HepG2 (cell line): ENCODE measurements around the gene AGAP1. TPM values are rescaled to one million over a fixed set of nuclear protein-coding genes. Genes with fewer than 3 reads are reported as not detected.

Experiments used
- AKAP8 ChIP-seq: sonication (generic); formaldehyde crosslinking; IDR thresholded peaks from 2 replicates; pipeline ENCODE4 v1.5.1; 2020; ENCODE audit warnings: mild to moderate bottlenecking, missing genetic modification reagents
- CCAR2 ChIP-seq: fragments of 200-400 bp; formaldehyde crosslinking; optimal IDR thresholded peaks from 2 replicates; pipeline ENCODE3; 2018; ENCODE audit warnings: low read depth, mild to moderate bottlenecking, low read length, moderate library complexity
- KDM5A ChIP-seq: fragments of 200-600 bp; sonication (generic); IDR thresholded peaks from 2 replicates; pipeline ENCODE4 v1.7.0; 2018; ENCODE audit warnings: antibody characterized with exemption, mild to moderate bottlenecking, low read length, borderline replicate concordance
- NFE2L2 ChIP-seq: fragments of 150-350 bp; IDR thresholded peaks from 2 replicates; pipeline ENCODE4 v1.6.1; 2014; ENCODE audit warnings: low read length
- RBM22 ChIP-seq: fragments of 200-400 bp; formaldehyde crosslinking; optimal IDR thresholded peaks from 2 replicates; pipeline ENCODE3; 2017; ENCODE audit warnings: mild to moderate bottlenecking, low read length, moderate library complexity
- SALL1 ChIP-seq: sonication (generic); formaldehyde crosslinking; IDR thresholded peaks from 2 replicates; pipeline ENCODE4 v1.8.0; 2022; ENCODE audit warnings: mild to moderate bottlenecking, missing genetic modification reagents
- TBP ChIP-seq: sonication (generic); formaldehyde crosslinking; IDR thresholded peaks from 2 replicates; pipeline ENCODE4 v1.5.0; 2020; ENCODE audit warnings: missing genetic modification reagents
- YEATS4 ChIP-seq: sonication (generic); formaldehyde crosslinking; IDR thresholded peaks from 2 replicates; pipeline ENCODE4 v1.4.0; 2020; ENCODE audit warnings: missing genetic modification reagents, borderline replicate concordance
- ZFX ChIP-seq: sonication (generic); formaldehyde crosslinking; IDR thresholded peaks from 2 replicates; pipeline ENCODE4 v1.4.0; 2020; ENCODE audit warnings: mild to moderate bottlenecking, low read depth, missing genetic modification reagents, moderate library complexity
- ZKSCAN1 ChIP-seq: fragments of 150-350 bp; IDR thresholded peaks from 2 replicates; pipeline ENCODE4 v1.6.1; 2014; ENCODE audit warnings: low read length
- ZNF138 ChIP-seq: sonication (generic); formaldehyde crosslinking; IDR thresholded peaks from 2 replicates; pipeline ENCODE4 v1.5.0; 2020; ENCODE audit warnings: mild to moderate bottlenecking, low read depth, missing genetic modification reagents
- ZNF670 ChIP-seq: sonication (generic); formaldehyde crosslinking; IDR thresholded peaks from 2 replicates; pipeline ENCODE4 v1.8.0; 2022; ENCODE audit warnings: mild to moderate bottlenecking, missing genetic modification reagents, borderline replicate concordance
- polyA plus RNA-seq, 8 experiments: library from polyadenylated mRNA; depleted of rRNA in 3 of 8; stranded (reverse) in 7 of 8; unstranded in 1 of 8; fragments of >200 nt; fragmentation: Illumina TruSeq in 4 of 8; extraction: Trizol in 4 of 8; gene quantifications; 2 replicates each; pipeline versions ENCODE4 v1.2.1 to v1.2.3, GENCODE V29; 2011 to 2016; ENCODE audit warnings: low read depth in 4 of 8, missing spikeins in 1 of 8, mixed read lengths in 1 of 8; ENCODE audit not compliant: insufficient read depth in 1 of 8
- total RNA-seq, 5 experiments: library from RNA; depleted of rRNA; stranded (reverse); fragments of >200 nt; fragmentation: Illumina TruSeq; extraction: Trizol; gene quantifications; 2 replicates each; pipeline ENCODE4 v1.2.3, GENCODE V29; 2016; ENCODE audit warnings: low read depth in 1 of 5
- TF ChIP-seq, protein P1 (sequence below): sonication (generic); formaldehyde crosslinking; IDR thresholded peaks from 2 replicates; pipeline ENCODE4 v1.4.0; 2020; ENCODE audit warnings: mild to moderate bottlenecking, missing genetic modification reagents
- TF ChIP-seq, protein P2 (sequence below): sonication (generic); formaldehyde crosslinking; IDR thresholded peaks from 2 replicates; pipeline ENCODE4 v1.4.0; 2020; ENCODE audit warnings: missing genetic modification reagents
- TF ChIP-seq, protein P3 (sequence below): sonication (generic); formaldehyde crosslinking; IDR thresholded peaks from 2 replicates; pipeline ENCODE4 v1.4.0; 2020; ENCODE audit warnings: low read depth, missing genetic modification reagents

Gene AGAP1
- total and polyA plus RNA-seq, 2 of the 13 experiments (the other 11 are each of a cell fraction or from before 2014, with no cell fraction given), result 21.2 to 32.7 TPM

DNA sequence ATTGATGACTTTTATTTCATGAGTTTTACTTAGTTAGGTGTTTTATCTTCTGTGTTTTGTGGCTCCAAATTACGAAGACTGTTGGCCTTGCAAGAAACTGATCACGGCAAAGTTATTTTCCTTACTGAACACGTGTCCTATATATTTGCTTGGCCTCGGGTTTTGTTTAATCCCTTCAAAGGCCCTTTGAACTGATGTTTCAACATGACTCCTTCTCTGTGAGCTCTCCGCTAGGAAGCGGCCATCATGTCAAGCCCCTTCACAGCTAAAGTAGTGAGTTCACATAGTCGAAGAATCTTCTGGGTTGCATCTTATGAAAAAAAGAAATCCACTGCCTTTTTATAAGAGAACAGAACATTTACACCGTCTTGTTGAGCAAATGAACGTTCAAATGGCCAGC is 515.0 kb downstream of the AGAP1 start (continued):
- TF ChIP-seq, protein P1, sequence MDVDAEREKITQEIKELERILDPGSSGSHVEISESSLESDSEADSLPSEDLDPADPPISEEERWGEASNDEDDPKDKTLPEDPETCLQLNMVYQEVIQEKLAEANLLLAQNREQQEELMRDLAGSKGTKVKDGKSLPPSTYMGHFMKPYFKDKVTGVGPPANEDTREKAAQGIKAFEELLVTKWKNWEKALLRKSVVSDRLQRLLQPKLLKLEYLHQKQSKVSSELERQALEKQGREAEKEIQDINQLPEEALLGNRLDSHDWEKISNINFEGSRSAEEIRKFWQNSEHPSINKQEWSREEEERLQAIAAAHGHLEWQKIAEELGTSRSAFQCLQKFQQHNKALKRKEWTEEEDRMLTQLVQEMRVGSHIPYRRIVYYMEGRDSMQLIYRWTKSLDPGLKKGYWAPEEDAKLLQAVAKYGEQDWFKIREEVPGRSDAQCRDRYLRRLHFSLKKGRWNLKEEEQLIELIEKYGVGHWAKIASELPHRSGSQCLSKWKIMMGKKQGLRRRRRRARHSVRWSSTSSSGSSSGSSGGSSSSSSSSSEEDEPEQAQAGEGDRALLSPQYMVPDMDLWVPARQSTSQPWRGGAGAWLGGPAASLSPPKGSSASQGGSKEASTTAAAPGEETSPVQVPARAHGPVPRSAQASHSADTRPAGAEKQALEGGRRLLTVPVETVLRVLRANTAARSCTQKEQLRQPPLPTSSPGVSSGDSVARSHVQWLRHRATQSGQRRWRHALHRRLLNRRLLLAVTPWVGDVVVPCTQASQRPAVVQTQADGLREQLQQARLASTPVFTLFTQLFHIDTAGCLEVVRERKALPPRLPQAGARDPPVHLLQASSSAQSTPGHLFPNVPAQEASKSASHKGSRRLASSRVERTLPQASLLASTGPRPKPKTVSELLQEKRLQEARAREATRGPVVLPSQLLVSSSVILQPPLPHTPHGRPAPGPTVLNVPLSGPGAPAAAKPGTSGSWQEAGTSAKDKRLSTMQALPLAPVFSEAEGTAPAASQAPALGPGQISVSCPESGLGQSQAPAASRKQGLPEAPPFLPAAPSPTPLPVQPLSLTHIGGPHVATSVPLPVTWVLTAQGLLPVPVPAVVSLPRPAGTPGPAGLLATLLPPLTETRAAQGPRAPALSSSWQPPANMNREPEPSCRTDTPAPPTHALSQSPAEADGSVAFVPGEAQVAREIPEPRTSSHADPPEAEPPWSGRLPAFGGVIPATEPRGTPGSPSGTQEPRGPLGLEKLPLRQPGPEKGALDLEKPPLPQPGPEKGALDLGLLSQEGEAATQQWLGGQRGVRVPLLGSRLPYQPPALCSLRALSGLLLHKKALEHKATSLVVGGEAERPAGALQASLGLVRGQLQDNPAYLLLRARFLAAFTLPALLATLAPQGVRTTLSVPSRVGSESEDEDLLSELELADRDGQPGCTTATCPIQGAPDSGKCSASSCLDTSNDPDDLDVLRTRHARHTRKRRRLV (CRISPR knock-in tag), result no peak
- TF ChIP-seq ZNF138 (CRISPR knock-in tag), result no peak
- TF ChIP-seq ZNF670 (CRISPR knock-in tag), result no peak
- TF ChIP-seq AKAP8 (CRISPR knock-in tag), result no peak
- TF ChIP-seq RBM22, result no peak
- no peak for TF ChIP-seq NFE2L2
- no peak for TF ChIP-seq YEATS4
- TF ChIP-seq SALL1, result no peak; the same call in 1 of the 2 replicates
- TF ChIP-seq, protein P2, sequence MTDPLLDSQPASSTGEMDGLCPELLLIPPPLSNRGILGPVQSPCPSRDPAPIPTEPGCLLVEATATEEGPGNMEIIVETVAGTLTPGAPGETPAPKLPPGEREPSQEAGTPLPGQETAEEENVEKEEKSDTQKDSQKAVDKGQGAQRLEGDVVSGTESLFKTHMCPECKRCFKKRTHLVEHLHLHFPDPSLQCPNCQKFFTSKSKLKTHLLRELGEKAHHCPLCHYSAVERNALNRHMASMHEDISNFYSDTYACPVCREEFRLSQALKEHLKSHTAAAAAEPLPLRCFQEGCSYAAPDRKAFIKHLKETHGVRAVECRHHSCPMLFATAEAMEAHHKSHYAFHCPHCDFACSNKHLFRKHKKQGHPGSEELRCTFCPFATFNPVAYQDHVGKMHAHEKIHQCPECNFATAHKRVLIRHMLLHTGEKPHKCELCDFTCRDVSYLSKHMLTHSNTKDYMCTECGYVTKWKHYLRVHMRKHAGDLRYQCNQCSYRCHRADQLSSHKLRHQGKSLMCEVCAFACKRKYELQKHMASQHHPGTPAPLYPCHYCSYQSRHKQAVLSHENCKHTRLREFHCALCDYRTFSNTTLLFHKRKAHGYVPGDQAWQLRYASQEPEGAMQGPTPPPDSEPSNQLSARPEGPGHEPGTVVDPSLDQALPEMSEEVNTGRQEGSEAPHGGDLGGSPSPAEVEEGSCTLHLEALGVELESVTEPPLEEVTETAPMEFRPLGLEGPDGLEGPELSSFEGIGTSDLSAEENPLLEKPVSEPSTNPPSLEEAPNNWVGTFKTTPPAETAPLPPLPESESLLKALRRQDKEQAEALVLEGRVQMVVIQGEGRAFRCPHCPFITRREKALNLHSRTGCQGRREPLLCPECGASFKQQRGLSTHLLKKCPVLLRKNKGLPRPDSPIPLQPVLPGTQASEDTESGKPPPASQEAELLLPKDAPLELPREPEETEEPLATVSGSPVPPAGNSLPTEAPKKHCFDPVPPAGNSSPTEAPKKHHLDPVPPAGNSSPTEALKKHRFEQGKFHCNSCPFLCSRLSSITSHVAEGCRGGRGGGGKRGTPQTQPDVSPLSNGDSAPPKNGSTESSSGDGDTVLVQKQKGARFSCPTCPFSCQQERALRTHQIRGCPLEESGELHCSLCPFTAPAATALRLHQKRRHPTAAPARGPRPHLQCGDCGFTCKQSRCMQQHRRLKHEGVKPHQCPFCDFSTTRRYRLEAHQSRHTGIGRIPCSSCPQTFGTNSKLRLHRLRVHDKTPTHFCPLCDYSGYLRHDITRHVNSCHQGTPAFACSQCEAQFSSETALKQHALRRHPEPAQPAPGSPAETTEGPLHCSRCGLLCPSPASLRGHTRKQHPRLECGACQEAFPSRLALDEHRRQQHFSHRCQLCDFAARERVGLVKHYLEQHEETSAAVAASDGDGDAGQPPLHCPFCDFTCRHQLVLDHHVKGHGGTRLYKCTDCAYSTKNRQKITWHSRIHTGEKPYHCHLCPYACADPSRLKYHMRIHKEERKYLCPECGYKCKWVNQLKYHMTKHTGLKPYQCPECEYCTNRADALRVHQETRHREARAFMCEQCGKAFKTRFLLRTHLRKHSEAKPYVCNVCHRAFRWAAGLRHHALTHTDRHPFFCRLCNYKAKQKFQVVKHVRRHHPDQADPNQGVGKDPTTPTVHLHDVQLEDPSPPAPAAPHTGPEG (CRISPR knock-in tag), result no peak
- no peak for TF ChIP-seq TBP (CRISPR knock-in tag)
- no peak for TF ChIP-seq ZKSCAN1
- TF ChIP-seq, protein P3, sequence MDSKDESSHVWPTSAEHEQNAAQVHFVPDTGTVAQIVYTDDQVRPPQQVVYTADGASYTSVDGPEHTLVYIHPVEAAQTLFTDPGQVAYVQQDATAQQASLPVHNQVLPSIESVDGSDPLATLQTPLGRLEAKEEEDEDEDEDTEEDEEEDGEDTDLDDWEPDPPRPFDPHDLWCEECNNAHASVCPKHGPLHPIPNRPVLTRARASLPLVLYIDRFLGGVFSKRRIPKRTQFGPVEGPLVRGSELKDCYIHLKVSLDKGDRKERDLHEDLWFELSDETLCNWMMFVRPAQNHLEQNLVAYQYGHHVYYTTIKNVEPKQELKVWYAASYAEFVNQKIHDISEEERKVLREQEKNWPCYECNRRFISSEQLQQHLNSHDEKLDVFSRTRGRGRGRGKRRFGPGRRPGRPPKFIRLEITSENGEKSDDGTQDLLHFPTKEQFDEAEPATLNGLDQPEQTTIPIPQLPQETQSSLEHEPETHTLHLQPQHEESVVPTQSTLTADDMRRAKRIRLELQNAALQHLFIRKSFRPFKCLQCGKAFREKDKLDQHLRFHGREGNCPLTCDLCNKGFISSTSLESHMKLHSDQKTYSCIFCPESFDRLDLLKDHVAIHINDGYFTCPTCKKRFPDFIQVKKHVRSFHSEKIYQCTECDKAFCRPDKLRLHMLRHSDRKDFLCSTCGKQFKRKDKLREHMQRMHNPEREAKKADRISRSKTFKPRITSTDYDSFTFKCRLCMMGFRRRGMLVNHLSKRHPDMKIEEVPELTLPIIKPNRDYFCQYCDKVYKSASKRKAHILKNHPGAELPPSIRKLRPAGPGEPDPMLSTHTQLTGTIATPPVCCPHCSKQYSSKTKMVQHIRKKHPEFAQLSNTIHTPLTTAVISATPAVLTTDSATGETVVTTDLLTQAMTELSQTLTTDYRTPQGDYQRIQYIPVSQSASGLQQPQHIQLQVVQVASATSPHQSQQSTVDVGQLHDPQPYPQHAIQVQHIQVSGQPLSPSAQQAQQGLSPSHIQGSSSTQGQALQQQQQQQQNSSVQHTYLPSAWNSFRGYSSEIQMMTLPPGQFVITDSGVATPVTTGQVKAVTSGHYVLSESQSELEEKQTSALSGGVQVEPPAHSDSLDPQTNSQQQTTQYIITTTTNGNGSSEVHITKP (CRISPR knock-in tag), result no peak
- no peak for TF ChIP-seq ZFX (CRISPR knock-in tag)
- no peak for TF ChIP-seq CCAR2
- TF ChIP-seq KDM5A, result no peak
